OCI-LY7 (cell line): ENCODE results near the gene ACBD5.

ENCODE experiments used
- EZH2phosphoT487 ChIP-seq: fragments of 200-600 bp; sonication (generic); IDR thresholded peaks from 2 replicates; pipeline ENCODE4 v1.6.1; 2018; ENCODE audit warnings: low read depth, borderline replicate concordance, mild to moderate bottlenecking, mixed run types, antibody characterized with exemption, low read length, moderate library complexity, mixed read lengths
- TF ChIP-seq, protein P1 (sequence below): fragments of 200-600 bp; sonication (generic); conservative IDR thresholded peaks from 2 replicates; pipeline ENCODE4 v1.5.1; 2014; ENCODE audit warnings: mild to moderate bottlenecking, antibody characterized with exemption, low read length, moderate library complexity, mixed read lengths

DNA sequence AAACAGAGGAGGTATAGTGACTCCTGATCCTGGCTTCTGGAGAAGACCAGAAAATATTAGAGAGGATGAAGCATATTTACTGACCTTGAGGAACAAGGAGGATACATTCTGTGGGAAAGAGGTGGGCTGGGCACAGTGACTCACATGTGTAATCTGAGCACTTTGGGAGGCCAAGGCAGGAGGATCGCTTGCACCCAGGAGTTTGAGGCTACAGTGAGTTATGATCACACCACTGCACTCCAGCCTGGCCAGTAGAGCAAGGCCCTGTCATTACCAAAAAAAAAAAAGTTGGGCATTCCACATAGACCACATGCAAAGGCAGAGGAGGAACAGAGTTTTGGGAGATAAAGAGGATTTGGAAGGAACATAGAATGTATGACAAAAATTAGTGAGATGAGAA, 4.4 kb upstream of the ACBD5 start:
- TF ChIP-seq, protein P1, sequence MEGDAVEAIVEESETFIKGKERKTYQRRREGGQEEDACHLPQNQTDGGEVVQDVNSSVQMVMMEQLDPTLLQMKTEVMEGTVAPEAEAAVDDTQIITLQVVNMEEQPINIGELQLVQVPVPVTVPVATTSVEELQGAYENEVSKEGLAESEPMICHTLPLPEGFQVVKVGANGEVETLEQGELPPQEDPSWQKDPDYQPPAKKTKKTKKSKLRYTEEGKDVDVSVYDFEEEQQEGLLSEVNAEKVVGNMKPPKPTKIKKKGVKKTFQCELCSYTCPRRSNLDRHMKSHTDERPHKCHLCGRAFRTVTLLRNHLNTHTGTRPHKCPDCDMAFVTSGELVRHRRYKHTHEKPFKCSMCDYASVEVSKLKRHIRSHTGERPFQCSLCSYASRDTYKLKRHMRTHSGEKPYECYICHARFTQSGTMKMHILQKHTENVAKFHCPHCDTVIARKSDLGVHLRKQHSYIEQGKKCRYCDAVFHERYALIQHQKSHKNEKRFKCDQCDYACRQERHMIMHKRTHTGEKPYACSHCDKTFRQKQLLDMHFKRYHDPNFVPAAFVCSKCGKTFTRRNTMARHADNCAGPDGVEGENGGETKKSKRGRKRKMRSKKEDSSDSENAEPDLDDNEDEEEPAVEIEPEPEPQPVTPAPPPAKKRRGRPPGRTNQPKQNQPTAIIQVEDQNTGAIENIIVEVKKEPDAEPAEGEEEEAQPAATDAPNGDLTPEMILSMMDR: no peak
- TF ChIP-seq EZH2phosphoT487: no peak
